HG03520 (cell line): Measurements from ENCODE around the gene OR4N2.
"Not testable (repeated sequence)": the region's sequence is repeated elsewhere in the genome, so short reads cannot be mapped to it uniquely, and the experiment has no call there.

Source experiments
- ATAC-seq: cut with Tn5 transposase; IDR thresholded peaks from one replicate; pipeline ENCODE4 v1.9.1; 2021; ENCODE audit warnings: mild to moderate bottlenecking, moderate library complexity; ENCODE audit not compliant: unreplicated experiment

Gene OR4N2

DNA sequence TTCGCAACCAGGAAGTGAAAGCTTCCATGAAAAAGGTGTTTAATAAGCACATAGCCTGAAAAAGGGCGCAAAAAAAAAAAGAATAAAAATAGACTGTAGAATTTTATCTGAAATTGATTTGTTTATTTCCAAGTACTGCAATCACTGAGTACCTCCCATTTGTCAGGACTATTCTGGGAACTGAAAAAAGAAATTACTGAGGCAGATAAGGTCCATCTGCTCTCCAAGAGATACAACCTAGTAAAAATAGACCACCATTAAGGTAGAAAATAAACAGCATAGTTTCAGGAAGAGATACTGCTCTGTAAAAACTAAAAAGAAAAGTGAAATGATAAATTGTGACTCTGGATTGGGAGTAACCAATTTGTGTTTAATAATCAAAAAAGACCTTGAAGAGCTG, 24.7 kb downstream of the OR4N2 start:
- no peak for ATAC-seq

DNA sequence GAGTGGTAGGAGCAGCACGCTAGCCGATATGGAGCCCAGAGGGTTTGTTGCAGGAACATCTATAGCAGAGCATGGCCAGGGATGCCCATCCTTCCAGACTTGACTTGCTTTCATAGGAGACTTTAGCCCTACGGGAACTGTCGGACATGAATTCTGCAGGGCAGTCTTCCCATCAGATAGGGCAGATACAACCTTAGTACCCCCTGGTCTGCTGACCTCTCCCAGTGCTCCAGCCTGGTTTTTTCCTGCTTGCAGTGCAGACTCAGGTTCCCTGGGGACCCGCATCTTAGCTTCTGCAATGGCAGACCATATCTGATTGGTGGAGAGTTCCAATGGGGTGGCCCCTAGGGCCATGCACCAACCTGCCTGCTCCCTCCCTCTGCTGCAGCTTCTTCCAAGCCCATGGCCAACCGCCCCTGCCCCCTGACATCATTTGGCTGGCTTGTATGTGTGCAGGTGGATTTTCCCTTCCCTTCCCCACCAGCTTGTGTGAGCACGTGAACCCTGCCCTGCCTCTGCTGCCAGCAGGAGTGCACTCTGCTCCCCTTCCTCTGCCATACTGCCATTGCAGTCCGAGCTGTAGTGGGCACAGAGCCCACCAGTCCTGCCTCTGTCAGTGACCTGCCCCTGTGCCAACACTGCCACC, 30.8 kb downstream of the OR4N2 start:
- ATAC-seq: not testable (repeated sequence)

DNA sequence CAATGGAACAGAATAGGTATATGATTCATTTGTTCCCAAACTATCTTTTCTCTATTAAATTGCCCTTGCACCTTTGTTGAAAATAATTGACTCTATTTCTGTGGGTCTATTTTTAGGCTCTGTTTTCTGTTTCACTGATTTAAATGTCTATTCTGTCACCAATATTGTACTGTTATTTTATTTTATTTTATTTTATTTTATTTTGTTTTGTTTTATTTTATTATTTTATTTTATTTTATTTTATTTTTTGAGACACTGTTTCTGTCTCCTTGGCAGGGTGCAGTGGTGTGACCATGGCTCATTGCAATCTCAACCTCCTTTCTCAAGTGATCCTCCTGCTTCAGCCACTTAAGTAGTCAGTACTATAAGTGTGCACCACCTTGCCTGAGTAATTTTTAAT, 34.9 kb downstream of the OR4N2 start:
- ATAC-seq: no peak

- no peak for ATAC-seq
Observed at GRCh38 chr14:19851365-19851764, 47.8 kb downstream of the OR4N2 start.

GRCh38 chr14:19866061-19866669, 62.6 kb downstream of the OR4N2 start:
- not testable (repeated sequence) for ATAC-seq

- no peak for ATAC-seq
Observed at GRCh38 chr14:19873178-19873577, 69.6 kb downstream of the OR4N2 start.

DNA sequence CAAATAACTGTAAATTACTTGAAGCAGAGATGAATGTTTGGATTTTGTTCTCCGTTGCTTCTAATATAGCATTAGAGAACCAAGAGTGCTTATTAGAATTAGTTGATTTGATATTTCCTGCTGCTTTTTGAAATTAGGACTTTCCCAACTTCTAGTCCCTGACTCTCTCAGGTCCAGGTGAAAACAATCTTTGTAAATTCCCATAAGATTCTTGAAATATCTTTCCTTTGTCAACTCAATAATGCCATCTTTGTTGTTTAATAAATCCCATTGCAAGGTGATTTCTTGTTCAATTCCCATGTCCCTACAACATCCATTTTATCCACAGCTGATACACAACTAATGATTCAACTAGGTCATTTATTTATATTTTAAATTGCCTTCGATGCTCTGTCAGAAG, 71.3 kb downstream of the OR4N2 start, which contains the start of gene OR4K2:
TSS of gene OR4K2 (plus strand) at position 301 of the 400 bp plus-strand sequence. CDS start 1,126 bp downstream, outside the sequence.
- ATAC-seq: no peak

DNA sequence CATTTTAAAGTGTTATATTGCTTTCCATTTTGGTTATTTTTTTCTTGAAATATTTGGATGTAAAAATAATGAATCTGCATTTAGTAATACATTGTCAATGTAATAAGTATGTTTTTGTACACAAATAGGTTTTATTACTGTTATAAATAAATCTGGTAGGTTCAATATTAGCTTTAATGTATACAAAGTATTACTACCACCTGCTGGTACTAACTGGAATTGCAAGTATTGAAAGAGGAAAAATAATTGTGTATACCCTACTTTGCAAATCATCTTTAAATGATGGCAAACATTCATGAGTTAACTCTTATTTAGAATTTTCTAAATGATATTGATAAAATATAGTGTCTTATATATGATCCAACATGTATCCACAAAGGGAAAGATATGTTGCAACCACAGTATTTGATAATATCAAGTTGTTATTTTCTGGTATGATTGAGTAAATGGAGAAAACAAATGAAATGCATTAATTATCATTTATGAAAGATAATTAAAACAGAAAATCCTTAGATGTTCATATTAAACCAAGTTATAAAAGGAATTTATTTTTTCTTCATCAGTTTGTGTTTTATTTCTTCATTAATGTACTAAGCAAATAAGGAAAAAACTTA, 74.6 kb downstream of the OR4N2 start:
- no peak for ATAC-seq
